HG02840 (cell line): ENCODE measurements around the gene TIGD2.

Experiments
- ATAC-seq: cut with Tn5 transposase; IDR thresholded peaks from one replicate; pipeline ENCODE4 v1.9.1; 2021; ENCODE audit warnings: mild to moderate bottlenecking, moderate library complexity, moderate number of reproducible peaks; ENCODE audit not compliant: unreplicated experiment, low FRiP score

TIGD2 gene

DNA sequence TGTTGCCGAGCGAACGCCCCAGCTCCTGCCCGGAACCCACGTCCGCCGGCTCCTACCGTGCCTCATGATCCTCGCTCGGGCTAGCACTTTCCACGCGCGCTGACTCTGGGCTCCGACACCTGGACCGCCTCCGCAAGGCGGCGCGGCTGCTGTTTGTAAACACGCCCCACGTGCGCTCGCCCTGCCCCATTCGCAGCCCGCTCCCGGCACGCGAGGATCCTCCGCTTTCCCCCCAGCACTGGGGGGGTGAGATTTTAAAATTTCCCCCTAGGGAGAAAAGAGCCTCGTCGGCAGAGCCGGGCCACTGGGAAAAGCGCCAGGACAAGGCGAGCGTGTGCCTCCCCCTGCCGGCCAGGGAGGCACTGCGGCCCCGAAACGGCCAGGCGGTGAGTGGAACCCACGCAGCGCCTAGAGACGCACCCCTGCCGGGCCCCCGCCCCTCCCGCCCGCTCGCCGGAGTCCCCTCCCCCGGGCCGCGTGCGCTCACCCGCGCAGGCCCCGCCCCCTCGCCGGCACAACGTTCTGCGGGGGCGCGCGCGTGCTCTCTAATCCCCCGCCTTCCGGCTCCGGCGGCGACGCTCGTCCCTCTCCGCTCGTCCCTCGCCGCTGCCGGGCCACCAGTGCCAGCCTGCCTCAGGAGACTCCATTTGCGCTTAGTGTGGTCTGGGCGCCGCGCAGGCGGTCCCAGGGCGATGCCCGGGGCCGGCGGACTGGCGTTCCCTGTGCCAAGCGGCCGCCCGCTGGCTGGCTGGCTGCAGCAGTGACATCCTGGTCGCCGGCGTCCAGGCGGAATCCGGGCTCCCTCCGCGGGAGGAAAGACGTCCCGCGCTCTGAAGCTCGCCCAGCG lies at the start of gene TIGD2:
TSS of gene TIGD2 (plus strand) at position 548 of the 847 bp plus-strand sequence. CDS start 1,442 bp downstream, outside the sequence.
- peak; percentile 94 for ATAC-seq

DNA sequence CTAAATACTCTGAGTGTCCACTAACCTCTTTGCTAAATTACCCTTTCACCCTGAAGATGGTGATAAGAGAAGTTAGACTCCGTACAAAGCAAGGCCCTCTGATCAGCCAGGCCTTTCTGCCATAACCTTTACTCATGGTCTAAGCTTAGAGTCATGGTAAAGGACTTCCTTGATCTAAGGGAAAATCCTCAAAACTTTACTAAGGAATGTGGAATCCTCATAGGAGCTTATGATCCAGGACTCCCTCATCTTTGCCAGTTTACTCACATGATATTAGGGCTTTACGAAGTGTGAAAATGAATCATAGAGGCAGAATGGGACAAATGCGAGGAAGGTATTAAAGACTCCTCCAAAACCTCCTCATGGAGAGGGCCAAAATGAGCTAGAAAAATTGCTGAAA lies 46.5 kb upstream of the TIGD2 start:
- ATAC-seq = no peak

DNA sequence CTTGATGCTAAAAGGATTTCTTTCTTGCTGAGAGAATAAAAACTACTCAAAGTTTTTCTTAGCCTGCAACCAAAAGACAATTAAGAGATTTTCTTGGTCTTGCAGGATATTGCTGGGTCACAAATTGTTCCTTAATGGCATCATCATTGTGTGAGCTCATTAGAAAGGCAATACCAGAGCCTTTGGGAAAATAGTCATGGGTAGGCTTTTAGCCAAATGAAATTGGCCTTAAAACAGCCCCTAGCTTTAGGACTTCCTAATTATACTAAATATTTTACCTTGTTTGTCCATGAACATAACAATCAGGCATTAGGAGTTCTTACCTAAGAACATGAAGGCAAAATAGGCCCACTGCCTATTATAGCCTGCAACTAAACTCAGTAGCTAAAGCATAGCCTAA lies 43.9 kb upstream of the TIGD2 start:
- ATAC-seq = no peak

GRCh38 chr4:89069481-89069880 lies 41.9 kb upstream of the TIGD2 start:
- ATAC-seq = peak; percentile 72

GRCh38 chr4:89070041-89070440 lies 41.3 kb upstream of the TIGD2 start:
- no peak for ATAC-seq

DNA sequence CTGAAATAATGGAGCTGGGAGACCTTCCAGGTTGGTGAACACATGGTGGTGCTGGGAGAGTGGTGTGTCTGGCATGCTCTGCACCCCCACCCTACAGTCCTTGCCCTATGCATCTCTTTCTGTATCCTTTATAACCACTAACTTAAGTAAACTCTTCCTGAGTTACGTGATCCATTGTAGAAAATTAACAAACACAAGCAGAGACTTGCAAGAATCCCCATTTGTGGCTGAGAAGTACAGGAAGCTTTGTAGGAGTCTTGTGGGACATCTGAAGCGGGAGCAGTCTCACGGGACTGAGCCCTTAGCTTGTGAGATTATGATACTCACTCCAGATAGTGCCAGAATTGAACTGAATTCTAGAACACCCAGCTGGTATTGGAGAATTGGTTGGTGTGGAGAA lies 40.0 kb upstream of the TIGD2 start:
- no peak for ATAC-seq

- no peak for ATAC-seq
Measured at GRCh38 chr4:89072921-89073320, 38.4 kb upstream of the TIGD2 start.

GRCh38 chr4:89077761-89078160 lies 33.6 kb upstream of the TIGD2 start:
- no peak for ATAC-seq

DNA sequence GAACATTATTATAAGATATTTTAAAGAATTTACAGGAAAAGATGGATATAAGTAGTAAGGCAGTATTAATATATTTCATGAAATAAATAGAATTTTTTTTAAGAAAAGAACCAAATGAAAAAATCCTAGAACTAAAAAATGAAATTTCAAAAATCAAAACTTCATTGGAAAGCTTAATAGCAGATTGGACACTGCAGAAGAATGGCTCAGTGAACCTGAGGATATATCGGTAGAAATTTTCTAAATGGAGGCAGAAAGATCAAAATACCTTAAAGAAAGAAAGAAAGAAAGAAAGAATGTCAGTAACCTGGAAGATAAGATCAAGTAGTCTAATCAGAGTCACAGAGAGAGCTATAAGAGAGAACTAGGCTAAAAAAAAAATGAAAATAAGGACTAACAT lies 33.0 kb upstream of the TIGD2 start:
- ATAC-seq = no peak

DNA sequence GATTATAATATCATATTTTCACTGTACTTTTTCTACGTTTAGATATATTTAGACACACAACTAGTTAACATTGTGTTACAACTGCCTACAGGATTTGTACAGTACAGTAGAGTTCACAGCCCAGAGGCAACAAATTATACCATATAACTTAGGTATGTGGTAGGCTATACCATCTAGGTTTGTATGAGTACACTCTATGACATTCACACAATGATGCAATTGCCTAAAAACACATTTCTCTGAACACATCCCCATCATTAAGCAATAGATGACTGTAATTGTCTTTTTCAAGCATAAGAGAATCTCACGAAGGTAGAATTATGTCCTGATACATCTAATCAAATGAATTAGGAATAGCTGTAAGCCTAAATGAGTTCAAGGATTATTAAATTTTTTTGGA lies 12.3 kb upstream of the TIGD2 start:
- no peak for ATAC-seq

DNA sequence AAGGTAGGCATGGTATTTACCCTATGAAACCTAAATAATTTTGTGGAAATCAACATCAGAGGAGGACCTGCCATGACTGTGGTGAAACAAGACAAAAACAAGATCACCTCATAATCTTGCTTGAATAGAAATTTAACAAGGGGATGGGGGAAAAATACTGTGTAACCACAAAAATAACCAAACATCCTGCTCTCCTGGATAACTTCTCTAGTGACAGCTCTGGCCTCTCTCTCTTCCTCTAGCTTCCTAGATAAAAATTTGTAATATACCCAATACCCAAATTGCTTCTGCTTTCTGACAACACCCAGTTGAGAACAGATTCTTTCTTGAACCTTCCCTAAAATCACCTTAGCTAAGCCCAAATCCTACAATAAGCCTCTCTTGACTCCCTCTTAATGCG lies 11.9 kb upstream of the TIGD2 start:
- no peak for ATAC-seq

DNA sequence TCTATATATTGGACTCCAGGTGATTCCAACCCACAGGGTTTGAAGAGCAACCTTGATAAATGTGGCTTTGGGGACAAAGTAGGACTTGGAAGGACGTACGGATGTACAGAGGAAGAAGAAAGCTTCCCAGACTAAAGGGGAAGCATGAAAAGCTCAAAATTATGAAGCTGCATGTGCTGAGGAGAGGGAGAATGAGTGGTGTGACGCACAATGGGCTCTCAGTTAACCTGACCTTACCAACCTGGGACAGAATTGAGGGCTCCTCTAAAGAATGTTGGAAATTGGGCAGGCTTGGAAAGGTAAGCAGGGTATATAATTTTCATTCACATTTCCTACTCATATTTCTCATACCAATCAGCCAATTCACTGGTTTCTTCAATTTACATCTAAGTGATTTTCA lies 10.5 kb upstream of the TIGD2 start:
- peak; percentile 12 for ATAC-seq

- ATAC-seq = peak; percentile 86
Measured at GRCh38 chr4:89101256-89102161, 9.8 kb upstream of the TIGD2 start.

- no peak for ATAC-seq
Measured at GRCh38 chr4:89105726-89106125, 5.6 kb upstream of the TIGD2 start.

- ATAC-seq = no peak
Measured at GRCh38 chr4:89108091-89108490, 3.2 kb upstream of the TIGD2 start.

GRCh38 chr4:89109841-89110540 lies 1.3 kb upstream of the TIGD2 start:
- no peak for ATAC-seq

DNA sequence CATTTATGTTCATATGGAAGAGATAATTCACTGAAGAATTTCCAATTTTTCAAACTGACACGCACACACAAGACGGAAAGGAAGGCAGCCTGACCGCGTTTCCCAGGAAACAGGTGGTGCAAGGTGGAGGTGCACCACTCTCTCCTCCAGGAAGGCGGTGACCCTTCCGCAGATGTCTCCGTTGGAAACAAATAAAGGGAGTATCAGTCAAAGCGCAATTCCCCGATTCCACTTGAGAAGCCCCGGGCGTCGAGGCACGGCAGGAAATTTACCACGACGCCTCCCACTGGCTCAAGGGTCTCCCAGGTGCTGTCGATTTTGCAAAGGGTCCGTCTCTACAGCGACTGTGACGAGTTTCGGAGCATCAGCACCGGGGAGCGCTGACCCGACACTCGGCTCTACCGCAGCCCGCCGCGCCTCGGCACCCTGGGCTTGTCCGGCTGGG lies 770 bp upstream of the TIGD2 start:
- peak; percentile 25 for ATAC-seq

DNA sequence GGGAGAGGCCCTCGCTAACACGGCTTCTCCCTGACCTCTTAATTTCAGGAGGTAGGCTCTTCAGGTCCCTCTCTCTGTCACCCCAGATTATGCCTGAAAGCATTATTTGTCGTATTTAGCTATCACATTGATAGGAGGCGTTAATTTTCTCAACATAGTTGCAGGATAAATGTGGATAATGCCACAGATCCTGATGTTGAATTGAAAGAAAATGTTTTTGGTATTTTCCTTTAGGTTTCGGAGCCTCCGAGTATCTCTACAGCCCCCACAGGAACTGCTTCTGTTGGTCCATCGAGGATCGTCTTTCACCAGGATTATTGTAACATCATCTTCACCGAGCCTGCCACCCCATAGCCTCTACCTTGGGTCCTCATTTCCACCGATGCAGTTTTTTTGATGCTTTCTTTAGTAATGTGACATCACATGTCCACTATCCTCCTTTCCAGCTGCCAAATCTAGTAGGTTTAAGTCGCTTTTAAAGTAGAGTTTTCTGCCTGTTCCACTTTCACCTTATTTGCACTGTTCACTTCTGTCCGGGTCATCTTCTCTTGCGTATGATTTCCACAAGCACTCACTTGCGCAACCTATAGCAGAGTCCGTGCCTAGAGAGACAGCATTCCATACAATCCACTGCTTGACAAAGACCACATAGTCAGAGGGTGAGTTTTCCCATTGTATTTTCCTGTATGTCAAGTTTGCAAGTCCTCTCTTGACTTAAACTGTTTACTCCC lies 665 bp downstream of the TIGD2 start:
- no peak for ATAC-seq

GRCh38 chr4:89113415-89113814 lies 2.1 kb downstream of the TIGD2 start:
- ATAC-seq = no peak

- no peak for ATAC-seq
Measured at GRCh38 chr4:89114100-89114499, 2.8 kb downstream of the TIGD2 start.
